Transverse colon (tissue), 3 donors: Measurements from ENCODE around the gene KPNB1.

ENCODE experiments used
- EP300 ChIP-seq: sonication (generic); formaldehyde crosslinking; IDR thresholded peaks from one replicate; pipeline ENCODE4 v1.6.1; 2017; ENCODE audit warnings: antibody characterized with exemption, low read depth
- TF ChIP-seq, protein P1 (sequence below), 5 experiments: fragments of 200-600 bp in 3 of 5; fragments of 450-650 bp in 2 of 5; sonication (generic) in 3 of 5; IDR thresholded peaks; 1 replicate in 2 of 5; 2 replicates in 3 of 5; pipeline ENCODE4 v1.5.1; 2016 to 2017; ENCODE audit warnings: antibody characterized with exemption in 5 of 5, inconsistent platforms in 3 of 5, mild to moderate bottlenecking in 2 of 5, moderate library complexity in 1 of 5

DNA sequence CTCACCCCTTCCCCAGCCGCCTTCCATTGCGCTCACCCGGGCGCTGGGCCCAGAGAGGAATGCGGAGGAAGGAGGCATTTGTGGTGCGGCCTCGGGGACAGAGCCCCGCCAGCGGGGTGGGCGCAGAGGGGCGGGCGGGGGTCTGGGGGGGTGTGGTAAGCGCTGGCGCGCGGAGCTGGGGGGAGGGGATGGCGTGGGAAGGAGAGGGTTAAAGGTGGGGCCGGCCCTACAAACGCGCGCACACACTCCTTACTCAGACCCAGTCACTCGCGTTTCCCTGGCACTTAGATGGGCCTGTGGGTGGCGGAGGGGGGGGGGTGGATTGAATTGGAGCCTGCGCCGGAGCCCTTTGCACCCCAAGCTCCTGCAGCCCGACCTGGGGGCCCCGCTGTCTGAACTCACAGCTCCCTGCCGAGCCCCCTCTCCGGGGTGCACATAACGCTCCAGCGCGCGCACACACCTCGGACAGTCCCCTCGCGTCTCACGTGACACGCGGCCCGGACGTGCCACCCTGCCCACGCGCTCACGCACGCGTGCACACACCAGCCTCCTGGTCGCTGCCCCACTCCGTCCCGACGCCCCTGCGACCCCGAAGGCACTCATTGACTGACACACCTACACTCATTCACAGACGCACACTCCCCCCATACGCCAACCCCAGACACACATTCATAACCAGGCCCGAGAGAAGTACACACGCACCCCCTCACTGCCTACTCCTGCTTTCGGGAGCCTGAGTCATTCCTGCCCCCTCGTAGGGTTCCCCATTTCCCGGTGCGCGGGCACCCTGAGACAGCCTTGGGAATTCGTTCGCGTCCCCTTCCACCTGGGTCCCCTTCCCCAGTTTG is 45.1 kb downstream of the KPNB1 start:
- TF ChIP-seq, protein P1, sequence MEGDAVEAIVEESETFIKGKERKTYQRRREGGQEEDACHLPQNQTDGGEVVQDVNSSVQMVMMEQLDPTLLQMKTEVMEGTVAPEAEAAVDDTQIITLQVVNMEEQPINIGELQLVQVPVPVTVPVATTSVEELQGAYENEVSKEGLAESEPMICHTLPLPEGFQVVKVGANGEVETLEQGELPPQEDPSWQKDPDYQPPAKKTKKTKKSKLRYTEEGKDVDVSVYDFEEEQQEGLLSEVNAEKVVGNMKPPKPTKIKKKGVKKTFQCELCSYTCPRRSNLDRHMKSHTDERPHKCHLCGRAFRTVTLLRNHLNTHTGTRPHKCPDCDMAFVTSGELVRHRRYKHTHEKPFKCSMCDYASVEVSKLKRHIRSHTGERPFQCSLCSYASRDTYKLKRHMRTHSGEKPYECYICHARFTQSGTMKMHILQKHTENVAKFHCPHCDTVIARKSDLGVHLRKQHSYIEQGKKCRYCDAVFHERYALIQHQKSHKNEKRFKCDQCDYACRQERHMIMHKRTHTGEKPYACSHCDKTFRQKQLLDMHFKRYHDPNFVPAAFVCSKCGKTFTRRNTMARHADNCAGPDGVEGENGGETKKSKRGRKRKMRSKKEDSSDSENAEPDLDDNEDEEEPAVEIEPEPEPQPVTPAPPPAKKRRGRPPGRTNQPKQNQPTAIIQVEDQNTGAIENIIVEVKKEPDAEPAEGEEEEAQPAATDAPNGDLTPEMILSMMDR (IDR thresholded peaks at IDR 0.05): no peak
- no peak for TF ChIP-seq EP300
